Caki2 (cell line): Measurements from ENCODE around the gene DERA. TPM values are rescaled to one million over a fixed set of nuclear protein-coding genes. Genes with fewer than 3 reads are reported as not detected.
A peak's percentile ranks its signal among the peaks of the same experiment; 100 is the strongest.
"Not testable (repeated sequence)": the region's sequence is repeated elsewhere in the genome, so short reads cannot be mapped to it uniquely, and the experiment has no call there.

Source experiments
- DNase-seq: peaks from one replicate; pipeline ENCODE4 v3.0.0-alpha.2; 2015; ENCODE audit warnings: low read depth
- in situ Hi-C: cut with HindIII; loops from 2 replicates; pipeline ENCODE4 v1.10.0; 2016; ENCODE audit warnings: low sequenced_read_pairs, low pct_unique_long_range_greater_than_20kb, mixed read lengths
- total RNA-seq: library from RNA; depleted of rRNA; stranded (reverse); fragments of >200 nt; shearing (Covaris generic); gene quantifications from 2 replicates; pipeline ENCODE4 v1.2.3, GENCODE V29; 2014; ENCODE audit warnings: low replicate concordance

Gene DERA
- total RNA-seq, 1 experiment from 2014 or later, result 107 TPM

GRCh38 chr12:16021676-16022075 is 110.5 kb downstream of the DERA start:
- DNase-seq, result no peak
- in situ Hi-C loops, result no loop called here

DNA sequence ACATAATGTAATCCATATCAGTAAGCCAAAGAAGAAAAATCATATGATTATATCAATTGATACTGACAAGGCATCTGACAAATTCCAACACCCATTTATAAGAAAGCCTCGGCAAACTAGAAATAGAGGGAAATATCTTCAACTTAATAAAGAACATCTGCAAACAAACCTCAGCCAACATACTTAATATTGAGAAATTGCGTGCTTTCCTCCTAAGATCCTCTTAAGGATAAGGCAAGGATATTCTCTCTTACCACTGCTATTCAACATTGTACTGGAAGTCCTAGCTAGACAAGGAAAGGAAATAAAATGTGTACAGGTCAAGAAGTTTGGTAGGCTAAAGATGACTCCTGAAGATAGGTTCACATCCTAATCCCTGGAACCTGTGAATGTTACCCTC is 115.9 kb downstream of the DERA start:
- DNase-seq, result no peak
- in situ Hi-C loops, result no loop called here

- DNase-seq, result no peak
- in situ Hi-C loops, result no loop called here
Measured at GRCh38 chr12:16030744-16031143, 119.6 kb downstream of the DERA start.

DNA sequence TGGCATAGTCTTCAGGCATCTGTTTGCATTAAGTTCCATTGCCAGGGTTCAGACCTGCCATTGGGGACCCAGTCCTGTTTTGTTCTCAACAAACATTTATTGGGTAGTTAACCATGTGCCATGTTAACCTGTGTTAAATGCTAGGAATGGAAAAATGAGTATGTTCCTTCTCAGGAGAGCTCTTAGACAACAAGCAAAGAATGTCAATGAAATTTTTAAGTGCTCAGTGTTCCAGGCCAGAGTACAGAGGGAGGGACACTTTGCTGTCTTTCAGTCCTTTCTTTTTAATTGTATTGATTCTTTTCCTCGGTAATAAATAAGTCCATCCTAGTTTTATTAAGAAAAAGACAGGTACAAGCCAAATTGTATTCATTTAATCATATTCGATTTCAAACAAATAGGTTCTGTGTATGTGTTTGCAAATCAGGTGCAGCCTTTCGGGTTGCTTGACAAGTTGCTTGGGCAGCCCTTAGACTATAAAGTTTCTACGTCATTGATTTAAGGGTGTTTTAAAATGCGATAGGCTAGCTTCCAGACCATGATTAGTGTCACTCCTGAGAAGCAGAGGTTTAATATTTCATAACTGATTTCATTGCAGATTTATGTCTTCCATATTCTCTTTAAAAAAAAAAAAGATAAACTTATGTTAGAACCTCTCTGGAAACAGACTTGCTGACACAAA is 123.1 kb downstream of the DERA start:
- in situ Hi-C loops, result no loop called here
- no peak for DNase-seq

DNA sequence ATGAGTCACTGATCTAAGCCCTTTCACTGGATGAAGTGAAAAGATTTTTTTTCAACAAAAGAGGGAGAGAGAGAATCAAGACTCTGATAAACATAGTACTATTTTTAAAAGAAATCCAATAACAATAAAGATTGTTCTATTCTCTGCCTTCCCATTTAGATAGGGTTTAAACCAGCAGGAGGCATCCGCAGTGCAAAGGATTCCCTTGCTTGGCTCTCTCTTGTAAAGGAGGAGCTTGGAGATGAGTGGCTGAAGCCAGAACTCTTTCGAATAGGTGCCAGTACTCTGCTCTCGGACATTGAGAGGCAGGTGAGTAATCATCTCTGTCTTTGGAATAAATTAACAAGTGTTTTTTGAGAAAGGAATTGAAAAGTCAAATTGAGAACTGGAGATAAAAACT is 124.9 kb downstream of the DERA start:
- in situ Hi-C loops, result no loop called here
- DNase-seq, result no peak

DNA sequence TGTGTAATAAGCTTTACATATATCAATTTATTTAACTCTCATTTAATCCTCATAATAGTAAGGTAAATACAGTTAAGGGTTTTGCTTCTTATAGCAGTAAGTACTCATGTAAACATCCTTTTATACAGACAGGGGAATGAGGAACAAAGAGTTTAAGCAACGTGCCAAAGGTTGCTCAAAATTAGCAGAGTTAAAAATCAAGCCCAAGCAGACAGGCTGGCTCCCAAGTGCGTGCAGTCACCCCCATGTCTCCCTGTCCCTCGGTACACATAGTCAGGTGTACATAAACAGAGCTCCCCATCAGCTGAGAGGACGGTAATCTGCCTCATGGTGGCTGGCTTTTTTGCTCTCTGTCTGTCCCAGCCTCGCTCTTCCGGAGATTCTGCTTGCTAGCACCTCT is 126.4 kb downstream of the DERA start:
- no peak for DNase-seq
- in situ Hi-C loops, result no loop called here

GRCh38 chr12:16043480-16043879 is 132.3 kb downstream of the DERA start:
- DNase-seq, result no peak
- in situ Hi-C loops, result no loop called here

GRCh38 chr12:16046266-16046665 is 135.1 kb downstream of the DERA start:
- in situ Hi-C loops, result no loop called here
- DNase-seq, result no peak

DNA sequence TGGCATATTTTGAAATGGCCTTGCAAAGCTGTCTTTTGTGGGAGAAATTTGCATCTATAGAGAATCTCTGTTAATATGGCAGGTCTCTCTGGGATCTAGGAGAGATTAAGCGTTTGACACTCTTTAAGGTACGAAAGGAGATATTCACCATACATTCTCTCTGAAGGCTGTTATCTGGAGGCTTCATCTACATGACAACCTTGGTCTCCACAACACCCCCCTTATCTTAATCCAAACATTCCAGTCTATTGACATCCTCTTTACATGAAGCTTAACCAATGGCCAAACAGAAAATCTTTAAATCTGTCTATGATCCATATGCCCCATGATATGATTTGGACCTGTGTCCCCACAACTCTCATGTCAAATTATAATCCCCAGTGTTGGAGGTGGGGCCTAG is 137.4 kb downstream of the DERA start:
- in situ Hi-C loops, result no loop called here
- DNase-seq, result no peak

DNA sequence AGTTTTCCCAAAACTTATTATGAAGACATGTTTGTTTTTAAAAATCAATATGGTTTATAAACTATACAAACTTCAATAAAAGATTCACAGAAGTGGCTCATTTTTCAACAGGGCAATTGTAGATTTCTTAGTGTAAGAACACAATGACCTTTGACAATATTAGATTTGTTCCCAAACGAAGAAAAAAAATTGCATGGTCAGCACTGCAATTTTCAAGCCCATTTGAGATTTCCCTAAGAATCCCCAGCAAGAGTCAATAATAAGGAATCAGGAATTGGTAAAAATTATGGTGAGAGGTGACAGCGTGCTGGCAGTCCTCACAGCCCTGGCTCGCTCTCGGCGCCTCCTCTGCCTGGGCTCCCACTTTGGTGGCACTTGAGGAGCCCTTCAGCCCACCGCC is 145.8 kb downstream of the DERA start:
- DNase-seq, result no peak
- in situ Hi-C loops, result no loop called here

- DNase-seq, in situ Hi-C loops: not testable (repeated sequence)
Measured at GRCh38 chr12:16057351-16057751, 146.2 kb downstream of the DERA start.

DNA sequence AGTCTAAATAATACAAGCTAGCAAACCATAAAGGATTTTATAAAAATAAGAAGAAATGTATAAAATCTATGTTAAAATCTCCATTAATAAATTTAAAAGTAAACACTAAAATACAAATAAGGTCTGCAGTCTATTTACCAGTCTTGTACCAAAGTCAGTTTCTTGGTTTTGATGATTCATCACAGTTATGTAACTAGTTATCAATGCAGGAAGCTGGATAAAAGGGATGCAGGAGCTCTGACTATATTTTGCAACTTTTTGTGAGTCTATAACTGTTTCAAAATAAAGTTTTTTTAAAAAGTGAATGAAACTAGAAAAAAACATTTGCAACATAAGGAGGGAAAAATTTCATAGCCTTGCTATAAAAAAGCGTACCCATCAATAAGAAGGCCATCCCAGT is 151.5 kb downstream of the DERA start:
- DNase-seq, result no peak
- in situ Hi-C loops, result no loop called here

- DNase-seq, result no peak
- in situ Hi-C loops, result no loop called here
Measured at GRCh38 chr12:16063726-16064125, 152.6 kb downstream of the DERA start.

DNA sequence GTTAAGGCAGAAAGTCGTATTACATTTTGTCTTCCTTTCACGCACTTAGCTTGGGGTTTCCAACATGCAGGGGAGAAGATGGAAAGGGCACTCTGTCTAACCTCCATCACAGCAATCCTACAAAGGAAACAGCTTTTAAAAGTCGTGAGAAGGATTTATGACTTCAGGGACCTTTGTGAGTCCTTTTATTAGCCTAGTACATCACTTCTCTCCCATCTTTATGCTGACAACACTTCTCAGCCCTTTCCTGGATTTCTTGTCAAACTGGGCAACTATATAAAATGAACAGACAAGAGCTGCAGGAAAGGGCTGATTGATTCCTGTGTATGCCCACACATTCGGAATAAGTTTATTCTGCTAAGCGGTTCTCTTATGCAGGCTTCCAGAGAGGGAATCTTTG is 159.0 kb downstream of the DERA start:
- no peak for DNase-seq
- in situ Hi-C loops, result no loop called here

- in situ Hi-C loops, result no loop called here
- no peak for DNase-seq
Measured at GRCh38 chr12:16072678-16073077, 161.5 kb downstream of the DERA start.

DNA sequence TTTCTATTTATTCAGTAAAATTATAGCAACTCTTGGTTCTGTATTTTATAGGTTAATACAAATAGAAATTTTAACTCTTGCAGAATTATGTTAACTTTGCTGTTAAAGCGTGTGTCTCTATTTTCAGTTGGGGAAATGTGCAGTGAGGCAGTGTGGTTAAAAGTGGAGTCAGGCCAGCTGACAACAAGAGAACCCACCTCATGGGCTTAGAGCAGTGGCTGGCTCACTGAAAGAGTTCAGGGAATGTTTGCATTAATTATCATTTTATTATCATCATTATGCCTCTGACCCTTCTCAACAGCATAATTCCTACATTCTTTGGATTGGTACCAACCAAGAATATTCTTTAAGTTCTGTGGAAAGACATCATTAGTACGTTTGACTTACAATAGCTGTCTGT is 163.8 kb downstream of the DERA start:
- in situ Hi-C loops, result no loop called here
- DNase-seq, result no peak

- in situ Hi-C loops, result no loop called here
- DNase-seq, result no peak
Measured at GRCh38 chr12:16075887-16076286, 164.8 kb downstream of the DERA start.

DNA sequence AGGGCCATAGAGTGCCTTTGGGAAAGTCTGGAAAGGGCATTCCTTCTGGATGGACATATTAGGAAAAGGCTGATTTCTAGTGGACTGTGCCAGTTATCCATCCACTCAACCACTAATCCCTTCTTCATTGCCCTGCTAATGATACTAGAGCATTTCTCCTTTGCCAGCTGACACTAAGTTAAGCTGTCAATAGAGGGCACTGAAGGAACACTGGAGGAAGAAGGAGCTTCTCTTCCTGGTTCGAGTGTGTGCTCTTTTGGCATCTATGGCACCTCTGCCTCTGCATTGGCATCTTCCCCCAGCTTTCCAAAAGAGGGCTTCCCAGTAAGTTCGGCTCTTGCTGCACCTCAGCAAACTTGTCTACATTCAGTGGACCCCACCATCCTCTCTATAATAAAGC is 165.4 kb downstream of the DERA start:
- in situ Hi-C loops, result no loop called here
- DNase-seq, result peak; percentile 22

GRCh38 chr12:16076970-16077522 is 165.9 kb downstream of the DERA start:
- in situ Hi-C loops, result no loop called here
- DNase-seq, result no peak

- no peak for DNase-seq
- in situ Hi-C loops, result no loop called here
Measured at GRCh38 chr12:16086462-16086861, 175.3 kb downstream of the DERA start.
